ENCODE data around the gene NEURL1.
"Not testable (repeated sequence)": the region's sequence is repeated elsewhere in the genome, so short reads cannot be mapped to it uniquely, and the experiment has no call there.

The NEURL1 gene

GRCh38 chr10:103519798-103520197 lies 26.3 kb downstream of the NEURL1 start:
- no peak for DNase-seq

GRCh38 chr10:103522006-103522405 lies 28.5 kb downstream of the NEURL1 start:
- DNase-seq: not testable (repeated sequence)

- DNase-seq: no peak
These were observed 30.2 kb downstream of the NEURL1 start for GRCh38 chr10:103523683-103524082.

- DNase-seq: no peak
These were observed 32.4 kb downstream of the NEURL1 start for GRCh38 chr10:103525901-103526300.

- not testable (repeated sequence) for DNase-seq
These were observed 34.0 kb downstream of the NEURL1 start for GRCh38 chr10:103527476-103527875.

- no peak for DNase-seq
These were observed 35.0 kb downstream of the NEURL1 start for GRCh38 chr10:103528549-103528948.

GRCh38 chr10:103529539-103529938 lies 36.0 kb downstream of the NEURL1 start:
- DNase-seq: no peak

- DNase-seq: no peak
These were observed 40.3 kb downstream of the NEURL1 start for GRCh38 chr10:103533827-103534226.

- DNase-seq: no peak
These were observed 41.4 kb downstream of the NEURL1 start for GRCh38 chr10:103534621-103535498.

- no peak for DNase-seq
These were observed 42.1 kb downstream of the NEURL1 start for GRCh38 chr10:103535595-103535994.

- DNase-seq: no peak
These were observed 46.2 kb downstream of the NEURL1 start for GRCh38 chr10:103539751-103540150.

- DNase-seq: no peak
These were observed 47.2 kb downstream of the NEURL1 start for GRCh38 chr10:103540722-103541121.

GRCh38 chr10:103541616-103542015 lies 48.1 kb downstream of the NEURL1 start:
- DNase-seq: no peak

GRCh38 chr10:103542764-103543616 lies 49.5 kb downstream of the NEURL1 start:
- no peak for DNase-seq

- no peak for DNase-seq
These were observed 50.4 kb downstream of the NEURL1 start for GRCh38 chr10:103543617-103544525.

GRCh38 chr10:103544657-103545310 lies 51.3 kb downstream of the NEURL1 start:
- no peak for DNase-seq

GRCh38 chr10:103545366-103545765 lies 51.9 kb downstream of the NEURL1 start:
- no peak for DNase-seq

- no peak for DNase-seq
These were observed 52.3 kb downstream of the NEURL1 start for GRCh38 chr10:103545771-103546281.

GRCh38 chr10:103546401-103546800 lies 52.9 kb downstream of the NEURL1 start:
- DNase-seq: no peak

GRCh38 chr10:103547391-103547946 lies 54.0 kb downstream of the NEURL1 start:
- no peak for DNase-seq

- DNase-seq: no peak
These were observed 54.5 kb downstream of the NEURL1 start for GRCh38 chr10:103548006-103548405.
